K562 (cell line): ENCODE results near the gene RABL2A.
"Not testable (repeated sequence)": the region's sequence is repeated elsewhere in the genome, so short reads cannot be mapped to it uniquely, and the experiment has no call there.

Experiments used
- CC2D1A ChIP-seq: fragments of 450-650 bp; IDR thresholded peaks from 2 replicates; pipeline ENCODE4 v1.6.1; 2017; ENCODE audit warnings: mild to moderate bottlenecking
- LARP7 ChIP-seq: fragments of 450-650 bp; IDR thresholded peaks from 2 replicates; pipeline ENCODE4 v1.6.1; 2016
- RBM22 ChIP-seq: fragments of 200-400 bp; formaldehyde crosslinking; IDR thresholded peaks from 2 replicates; pipeline ENCODE4 v1.6.1; 2018; ENCODE audit warnings: low read length, low read depth; ENCODE audit not compliant: poor library complexity, severe bottlenecking
- TF ChIP-seq, protein P1 (sequence below): fragments of 200-400 bp; formaldehyde crosslinking; IDR thresholded peaks from 2 replicates; pipeline ENCODE4 v1.6.1; 2017; ENCODE audit warnings: mild to moderate bottlenecking, low read depth, low read length, moderate library complexity
- TF ChIP-seq, protein P2 (sequence below), 3 experiments: IDR thresholded peaks in 2 of 3; conservative IDR thresholded peaks in 1 of 3; 2 replicates each; pipeline ENCODE4 v1.5.1; 2011 to 2012; ENCODE audit warnings: low read length in 3 of 3, mild to moderate bottlenecking in 3 of 3, control low read depth in 2 of 3, improper control_type of control experiment in 1 of 3, inconsistent platforms in 1 of 3, low read depth in 1 of 3, mixed read lengths in 1 of 3, moderate library complexity in 1 of 3; ENCODE audit not compliant: insufficient read depth in 2 of 3

DNA sequence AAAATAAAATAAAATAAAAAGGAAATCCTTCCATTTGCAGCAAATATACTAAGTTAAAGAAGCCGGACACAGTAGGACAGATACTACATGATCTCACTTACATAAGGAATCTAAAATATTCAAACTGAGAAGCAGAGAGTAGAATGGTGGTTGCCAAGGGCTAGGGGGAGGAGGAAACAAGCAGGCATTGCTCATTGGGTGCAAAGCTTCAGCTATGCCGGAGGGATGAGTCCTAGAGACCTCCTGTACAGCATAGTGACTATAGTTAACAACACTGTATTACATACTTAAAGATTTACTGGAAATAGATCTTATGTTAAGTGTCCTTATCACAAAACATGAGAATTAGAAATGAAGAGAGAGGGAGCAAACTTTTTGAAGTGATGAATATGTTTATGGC lies 19.2 kb downstream of the RABL2A start:
- TF ChIP-seq, protein P1, sequence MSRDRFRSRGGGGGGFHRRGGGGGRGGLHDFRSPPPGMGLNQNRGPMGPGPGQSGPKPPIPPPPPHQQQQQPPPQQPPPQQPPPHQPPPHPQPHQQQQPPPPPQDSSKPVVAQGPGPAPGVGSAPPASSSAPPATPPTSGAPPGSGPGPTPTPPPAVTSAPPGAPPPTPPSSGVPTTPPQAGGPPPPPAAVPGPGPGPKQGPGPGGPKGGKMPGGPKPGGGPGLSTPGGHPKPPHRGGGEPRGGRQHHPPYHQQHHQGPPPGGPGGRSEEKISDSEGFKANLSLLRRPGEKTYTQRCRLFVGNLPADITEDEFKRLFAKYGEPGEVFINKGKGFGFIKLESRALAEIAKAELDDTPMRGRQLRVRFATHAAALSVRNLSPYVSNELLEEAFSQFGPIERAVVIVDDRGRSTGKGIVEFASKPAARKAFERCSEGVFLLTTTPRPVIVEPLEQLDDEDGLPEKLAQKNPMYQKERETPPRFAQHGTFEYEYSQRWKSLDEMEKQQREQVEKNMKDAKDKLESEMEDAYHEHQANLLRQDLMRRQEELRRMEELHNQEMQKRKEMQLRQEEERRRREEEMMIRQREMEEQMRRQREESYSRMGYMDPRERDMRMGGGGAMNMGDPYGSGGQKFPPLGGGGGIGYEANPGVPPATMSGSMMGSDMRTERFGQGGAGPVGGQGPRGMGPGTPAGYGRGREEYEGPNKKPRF, result not testable (repeated sequence)
- not testable (repeated sequence) for TF ChIP-seq LARP7, RBM22, CC2D1A
- TF ChIP-seq, protein P2, sequence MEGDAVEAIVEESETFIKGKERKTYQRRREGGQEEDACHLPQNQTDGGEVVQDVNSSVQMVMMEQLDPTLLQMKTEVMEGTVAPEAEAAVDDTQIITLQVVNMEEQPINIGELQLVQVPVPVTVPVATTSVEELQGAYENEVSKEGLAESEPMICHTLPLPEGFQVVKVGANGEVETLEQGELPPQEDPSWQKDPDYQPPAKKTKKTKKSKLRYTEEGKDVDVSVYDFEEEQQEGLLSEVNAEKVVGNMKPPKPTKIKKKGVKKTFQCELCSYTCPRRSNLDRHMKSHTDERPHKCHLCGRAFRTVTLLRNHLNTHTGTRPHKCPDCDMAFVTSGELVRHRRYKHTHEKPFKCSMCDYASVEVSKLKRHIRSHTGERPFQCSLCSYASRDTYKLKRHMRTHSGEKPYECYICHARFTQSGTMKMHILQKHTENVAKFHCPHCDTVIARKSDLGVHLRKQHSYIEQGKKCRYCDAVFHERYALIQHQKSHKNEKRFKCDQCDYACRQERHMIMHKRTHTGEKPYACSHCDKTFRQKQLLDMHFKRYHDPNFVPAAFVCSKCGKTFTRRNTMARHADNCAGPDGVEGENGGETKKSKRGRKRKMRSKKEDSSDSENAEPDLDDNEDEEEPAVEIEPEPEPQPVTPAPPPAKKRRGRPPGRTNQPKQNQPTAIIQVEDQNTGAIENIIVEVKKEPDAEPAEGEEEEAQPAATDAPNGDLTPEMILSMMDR (IDR thresholded peaks at IDR 0.05 in 2 of 3, conservative IDR thresholded peaks at IDR 0.05 in 1 of 3; ENCODE audit: insufficient read depth in 2 of 3, low read depth in 1 of 3, low read length in 3 of 3), result not testable (repeated sequence)
